GM12878 (cell line): ENCODE measurements around the gene SUGCT.

Source experiments
- EED ChIP-seq: sonication (generic); IDR thresholded peaks from 2 replicates; pipeline ENCODE4 v1.6.1; 2016; ENCODE audit warnings: antibody characterized with exemption, low read depth
- MAX ChIP-seq: IDR thresholded peaks from 2 replicates; pipeline ENCODE4 v1.6.1; 2012; ENCODE audit warnings: low read depth, low read length, improper control_type of control experiment
- POLR2A ChIP-seq: IDR thresholded peaks from 2 replicates; pipeline ENCODE4 v1.6.1; 2011; ENCODE audit warnings: low read depth, mild to moderate bottlenecking, low read length
- POLR2AphosphoS5 ChIP-seq: IDR thresholded peaks from 2 replicates; pipeline ENCODE4 v1.6.1; 2011; ENCODE audit warnings: mild to moderate bottlenecking, low read length, inconsistent platforms
- RBBP5 ChIP-seq: fragments of 200-600 bp; sonication (generic); conservative IDR thresholded peaks from 2 replicates; pipeline ENCODE4 v1.6.1; 2016
- SIN3A ChIP-seq: IDR thresholded peaks from 2 replicates; pipeline ENCODE4 v1.6.1; 2012; ENCODE audit warnings: low read depth, low read length, improper control_type of control experiment
- TF ChIP-seq, protein P1 (sequence below), 3 experiments: IDR thresholded peaks in 2 of 3; conservative IDR thresholded peaks in 1 of 3; 2 replicates each; pipeline ENCODE4 v1.5.1; 2011; ENCODE audit warnings: low read depth in 3 of 3, low read length in 3 of 3, mild to moderate bottlenecking in 3 of 3, control low read depth in 2 of 3, moderate library complexity in 2 of 3, inconsistent platforms in 1 of 3, mixed read lengths in 1 of 3; ENCODE audit not compliant: control insufficient read depth in 2 of 3, insufficient read depth in 1 of 3; ENCODE audit errors: extremely low read depth in 1 of 3

DNA sequence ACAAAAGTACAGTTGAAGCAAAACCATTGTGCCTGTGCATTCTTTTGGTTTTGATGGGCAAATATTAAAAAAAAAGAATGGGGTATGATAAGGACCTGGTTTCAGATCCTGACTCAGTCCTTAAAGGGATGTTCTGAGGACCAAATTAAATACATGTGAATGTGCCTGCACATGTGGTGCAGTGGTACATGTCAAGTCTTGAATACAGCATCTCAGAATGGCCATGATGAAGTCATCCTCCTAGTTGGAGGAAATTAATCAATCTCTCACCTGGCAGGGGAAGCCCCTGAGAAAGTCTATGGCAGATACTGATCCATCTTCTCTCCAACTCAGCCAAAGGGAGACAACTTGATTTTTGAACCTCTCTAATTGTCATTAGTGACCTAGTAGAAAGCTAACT lies 207.0 kb downstream of the SUGCT start:
- TF ChIP-seq RBBP5, result no peak
- TF ChIP-seq POLR2AphosphoS5, result no peak
- TF ChIP-seq, protein P1, sequence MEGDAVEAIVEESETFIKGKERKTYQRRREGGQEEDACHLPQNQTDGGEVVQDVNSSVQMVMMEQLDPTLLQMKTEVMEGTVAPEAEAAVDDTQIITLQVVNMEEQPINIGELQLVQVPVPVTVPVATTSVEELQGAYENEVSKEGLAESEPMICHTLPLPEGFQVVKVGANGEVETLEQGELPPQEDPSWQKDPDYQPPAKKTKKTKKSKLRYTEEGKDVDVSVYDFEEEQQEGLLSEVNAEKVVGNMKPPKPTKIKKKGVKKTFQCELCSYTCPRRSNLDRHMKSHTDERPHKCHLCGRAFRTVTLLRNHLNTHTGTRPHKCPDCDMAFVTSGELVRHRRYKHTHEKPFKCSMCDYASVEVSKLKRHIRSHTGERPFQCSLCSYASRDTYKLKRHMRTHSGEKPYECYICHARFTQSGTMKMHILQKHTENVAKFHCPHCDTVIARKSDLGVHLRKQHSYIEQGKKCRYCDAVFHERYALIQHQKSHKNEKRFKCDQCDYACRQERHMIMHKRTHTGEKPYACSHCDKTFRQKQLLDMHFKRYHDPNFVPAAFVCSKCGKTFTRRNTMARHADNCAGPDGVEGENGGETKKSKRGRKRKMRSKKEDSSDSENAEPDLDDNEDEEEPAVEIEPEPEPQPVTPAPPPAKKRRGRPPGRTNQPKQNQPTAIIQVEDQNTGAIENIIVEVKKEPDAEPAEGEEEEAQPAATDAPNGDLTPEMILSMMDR (IDR thresholded peaks at IDR 0.05 in 2 of 3, conservative IDR thresholded peaks at IDR 0.05 in 1 of 3; ENCODE audit: control insufficient read depth in 2 of 3, extremely low read depth in 1 of 3, insufficient read depth in 1 of 3, low read depth in 3 of 3, low read length in 3 of 3), result no peak
- no peak for TF ChIP-seq POLR2A
- no peak for TF ChIP-seq SIN3A
- no peak for TF ChIP-seq MAX
- TF ChIP-seq EED, result no peak
